Stimulated activated CD4-positive, alpha-beta T cell treated with anti-CD3 and anti-CD28 coated beads, Interleukin-15, amount 100 ng/mL, for 48 hours (primary cell): ENCODE data around the gene SSX2IP.
"Not testable (repeated sequence)": the region's sequence is repeated elsewhere in the genome, so short reads cannot be mapped to it uniquely, and the experiment has no call there.

Experiments
- DNase-seq, 2 donors: peaks; one replicate each; pipeline ENCODE4 v3.0.0-alpha.2; 2020; ENCODE audit warnings: low read depth in 2 of 2

Gene SSX2IP

DNA sequence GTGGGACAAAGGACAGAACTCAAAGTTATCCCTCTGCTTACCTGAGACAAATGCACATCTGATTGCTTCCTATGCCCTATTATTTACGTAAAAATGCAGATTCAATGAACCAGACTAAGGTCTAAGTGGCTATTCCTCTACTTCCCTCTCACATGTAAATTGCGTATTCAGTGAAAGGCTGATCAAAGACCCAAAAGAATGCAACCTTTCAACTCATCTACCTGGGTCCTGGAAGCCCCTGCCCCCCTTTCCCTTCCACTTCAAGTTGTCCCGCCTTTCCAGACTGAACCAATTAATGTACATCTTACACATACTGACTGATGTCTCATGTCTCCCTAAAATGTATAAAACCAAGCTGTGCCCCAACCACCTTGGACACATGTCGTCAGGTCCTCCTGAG is 14.6 kb downstream of the SSX2IP start:
- no peak for DNase-seq

DNA sequence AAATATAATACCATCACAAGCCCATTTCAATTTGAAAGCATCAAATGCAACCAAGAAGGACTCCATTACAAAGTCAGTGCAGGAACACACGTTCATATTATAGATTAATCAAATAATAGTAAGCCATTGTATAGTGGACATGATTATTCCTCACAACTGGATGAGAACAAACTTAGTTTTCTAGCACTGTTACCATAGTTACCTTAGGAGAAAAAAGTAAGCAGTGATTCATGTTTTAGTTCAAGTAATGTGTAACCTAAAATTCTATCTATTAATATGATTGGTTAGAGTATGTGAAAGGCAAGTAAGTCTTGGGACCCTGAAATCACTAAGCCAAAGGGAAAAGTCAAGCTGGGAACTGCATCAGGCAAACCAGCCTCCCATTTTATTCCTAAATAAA is 15.2 kb downstream of the SSX2IP start:
- DNase-seq = no peak

DNA sequence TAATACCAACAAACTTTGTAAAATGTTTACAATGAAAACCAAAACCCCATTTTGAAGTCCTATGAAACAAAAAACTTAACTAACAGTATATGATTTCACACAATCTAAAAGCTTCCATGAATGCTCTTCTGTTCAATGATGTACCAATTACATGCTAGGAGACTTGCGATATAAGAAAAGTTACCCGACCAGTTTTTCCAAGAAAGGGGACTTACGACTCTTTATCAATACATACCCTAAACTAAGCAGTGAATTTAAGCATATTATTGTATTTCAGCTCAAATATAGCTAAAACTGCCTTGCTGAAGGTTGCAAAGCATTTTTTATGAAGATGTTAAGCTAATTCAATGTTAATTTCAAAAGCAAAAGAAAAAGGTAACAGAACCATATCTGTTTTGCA is 15.6 kb downstream of the SSX2IP start:
- no peak for DNase-seq

DNA sequence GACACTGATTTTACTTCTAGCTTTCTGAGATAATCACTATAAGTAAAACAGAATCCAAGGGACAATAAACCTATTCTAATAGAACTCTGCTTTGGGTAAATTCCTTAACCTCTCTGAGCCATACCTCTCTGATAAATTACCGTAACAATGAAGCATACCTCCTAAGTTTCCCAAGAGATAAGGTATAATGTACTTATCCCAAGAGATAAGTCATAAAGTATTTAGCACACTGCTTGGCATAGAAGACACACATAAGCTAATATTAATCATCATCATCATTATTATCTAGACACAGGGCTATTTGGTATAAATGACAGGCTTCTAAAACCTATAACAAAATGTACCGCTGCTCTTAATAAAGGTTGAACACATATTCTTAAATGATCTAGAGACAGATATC is 16.2 kb downstream of the SSX2IP start:
- DNase-seq = no peak

DNA sequence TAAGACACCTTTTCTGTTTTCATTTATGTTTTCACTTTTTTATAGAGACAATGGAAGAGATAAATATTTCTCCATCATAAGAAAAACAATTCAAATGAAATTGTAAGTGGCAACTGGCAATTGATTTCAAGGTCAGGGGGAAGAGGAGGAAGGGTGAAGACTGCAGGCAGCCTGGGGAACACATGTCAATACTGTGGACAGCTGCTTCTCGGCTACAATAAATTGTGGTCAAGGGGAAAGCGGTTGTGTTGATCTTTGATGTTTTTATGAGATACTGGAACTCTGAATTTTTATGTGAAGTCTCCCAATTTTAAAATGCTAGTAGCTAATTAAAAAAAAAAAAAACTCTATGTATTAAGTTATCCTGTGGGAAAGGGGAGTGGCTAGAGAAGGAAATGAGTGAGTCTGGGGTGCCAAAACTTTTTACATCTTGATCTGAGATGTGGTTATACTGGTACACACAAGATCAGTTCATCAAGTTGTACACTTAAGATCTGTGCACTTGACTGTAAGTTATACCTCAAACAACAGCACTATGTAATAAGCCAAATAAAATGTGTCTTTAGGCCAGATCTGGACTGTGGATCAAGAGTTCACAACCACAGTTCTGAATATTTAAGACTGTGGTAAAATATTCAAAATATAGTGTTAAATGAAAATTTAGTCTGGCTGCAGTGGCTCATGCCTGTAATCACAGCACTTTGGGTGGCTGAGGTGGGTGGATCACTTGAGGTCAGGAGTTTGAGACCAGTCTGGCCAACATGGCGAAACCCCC is 18.0 kb downstream of the SSX2IP start:
- DNase-seq = no peak

DNA sequence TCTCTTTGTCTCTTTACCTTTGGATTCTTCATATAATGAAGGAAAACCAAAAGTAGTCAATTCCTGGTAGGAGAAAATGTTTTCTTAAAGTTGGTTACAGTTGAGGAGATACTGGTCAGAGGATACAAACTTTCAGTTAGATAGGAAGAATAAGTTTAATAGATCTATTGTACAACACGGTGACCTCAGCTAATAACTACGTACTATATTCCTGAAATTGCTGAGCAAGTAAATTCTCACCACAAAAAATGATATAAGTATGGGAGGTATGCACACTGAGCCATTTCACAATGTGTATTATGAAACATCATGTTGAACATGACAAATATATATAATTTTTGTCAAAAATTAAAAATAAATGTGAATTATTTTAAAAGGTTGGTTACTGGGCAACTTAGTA is 20.4 kb downstream of the SSX2IP start:
- DNase-seq = no peak

DNA sequence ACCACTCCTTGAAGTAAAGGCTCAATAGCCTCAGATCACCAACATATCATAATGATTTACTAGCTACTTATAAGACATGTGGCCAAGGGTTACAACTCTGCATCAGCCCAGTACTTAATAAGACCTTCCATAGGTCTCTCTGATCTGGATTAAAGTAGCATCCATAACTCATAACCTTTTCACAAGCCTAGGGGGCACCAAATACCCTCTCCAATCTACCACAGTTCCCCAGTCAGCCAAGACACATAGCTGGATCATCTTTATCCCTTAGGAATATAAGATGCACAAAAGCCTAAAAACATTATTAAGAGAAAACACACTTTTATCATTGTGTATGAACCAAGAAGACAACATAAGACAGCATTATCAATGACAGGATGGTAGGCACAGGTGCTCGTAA is 22.1 kb downstream of the SSX2IP start:
- no peak for DNase-seq

DNA sequence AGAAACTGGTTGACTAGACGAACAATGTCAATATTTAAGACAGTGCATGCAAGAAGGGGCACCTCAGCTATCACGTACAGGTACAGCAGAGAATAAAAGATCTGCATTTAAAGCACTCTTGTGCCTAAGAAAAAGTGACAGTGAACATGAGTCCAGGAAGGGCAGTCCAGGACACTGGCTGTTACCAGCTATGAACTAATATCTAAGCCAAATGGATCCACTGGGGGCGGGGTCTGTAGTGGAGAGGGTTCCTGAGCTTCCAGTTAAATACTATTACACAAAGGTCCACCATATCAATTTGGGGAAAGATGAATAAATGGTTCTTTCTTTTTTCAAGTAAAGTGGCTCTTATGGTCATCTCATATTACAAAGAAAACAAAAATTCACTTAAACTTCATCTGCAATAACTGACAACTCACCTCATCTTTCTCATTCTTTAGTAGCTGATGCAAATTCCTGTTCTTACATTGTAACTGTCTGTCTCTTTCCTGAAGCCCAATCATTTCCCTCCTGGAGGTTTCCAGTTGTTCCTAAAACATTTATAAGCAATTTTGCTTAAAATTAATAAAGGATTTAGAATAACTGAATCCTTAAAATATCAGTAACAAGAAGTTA is 24.5 kb downstream of the SSX2IP start:
- no peak for DNase-seq

DNA sequence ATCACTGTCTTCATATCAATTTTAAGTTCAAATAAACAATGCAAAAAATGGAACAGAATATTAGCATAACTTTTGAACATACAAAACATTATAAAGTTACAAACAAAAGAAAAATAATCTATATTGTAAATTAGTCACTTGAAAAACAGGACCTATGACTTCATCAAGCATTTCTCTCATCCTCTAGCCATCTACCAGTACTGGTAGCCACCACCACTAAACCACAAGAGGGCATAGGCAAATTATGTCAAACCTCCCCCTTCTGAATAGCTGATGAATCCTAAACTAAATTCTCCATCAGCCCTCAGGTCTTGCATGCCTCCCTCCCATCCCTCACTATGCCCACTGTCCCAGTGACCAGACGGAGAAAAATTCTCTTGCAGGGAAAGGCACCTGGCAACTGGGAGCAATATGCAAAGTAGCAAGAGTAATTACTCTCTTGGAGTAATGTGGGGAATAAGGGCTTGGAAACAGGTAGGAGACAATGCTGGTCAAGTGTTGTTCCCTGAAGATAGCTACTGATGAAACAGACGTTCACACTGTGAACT is 37.1 kb downstream of the SSX2IP start:
- DNase-seq = no peak

DNA sequence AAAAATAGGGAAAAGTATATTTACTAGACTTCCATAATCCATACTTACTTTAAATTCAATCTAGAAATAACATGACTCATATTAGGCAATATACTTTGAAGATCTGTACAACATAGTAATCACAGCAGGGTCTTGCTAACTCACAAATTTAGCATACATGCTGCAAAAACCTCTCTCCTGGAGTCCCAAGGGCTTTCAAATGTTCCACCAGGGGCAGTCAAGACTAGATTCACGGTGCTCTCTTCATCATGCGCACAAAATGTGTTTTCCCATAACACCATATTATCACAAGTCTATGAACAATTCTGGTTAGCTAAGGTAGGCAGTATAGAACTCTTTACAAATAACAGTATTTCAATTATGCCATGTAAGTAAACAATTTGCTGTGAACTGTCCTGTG is 45.8 kb downstream of the SSX2IP start:
- no peak for DNase-seq

DNA sequence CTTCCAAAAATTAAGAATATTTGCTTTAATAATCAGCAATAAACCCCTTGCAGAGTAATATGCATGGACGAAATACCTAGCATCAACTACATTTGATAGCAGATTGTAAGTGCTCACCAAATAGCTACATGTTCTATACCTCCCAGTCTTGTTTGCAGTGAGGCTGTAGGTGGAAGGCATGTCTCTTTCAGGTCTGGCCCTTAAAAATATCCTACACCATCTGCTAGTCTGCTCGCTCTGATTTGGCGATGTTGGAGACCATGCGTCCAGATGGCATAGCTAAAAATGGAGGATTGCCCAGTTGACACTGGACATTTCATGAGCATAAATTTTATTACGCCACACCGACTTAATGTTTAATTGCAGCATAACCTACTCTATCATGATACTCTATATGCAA is 47.1 kb downstream of the SSX2IP start:
- DNase-seq = no peak

DNA sequence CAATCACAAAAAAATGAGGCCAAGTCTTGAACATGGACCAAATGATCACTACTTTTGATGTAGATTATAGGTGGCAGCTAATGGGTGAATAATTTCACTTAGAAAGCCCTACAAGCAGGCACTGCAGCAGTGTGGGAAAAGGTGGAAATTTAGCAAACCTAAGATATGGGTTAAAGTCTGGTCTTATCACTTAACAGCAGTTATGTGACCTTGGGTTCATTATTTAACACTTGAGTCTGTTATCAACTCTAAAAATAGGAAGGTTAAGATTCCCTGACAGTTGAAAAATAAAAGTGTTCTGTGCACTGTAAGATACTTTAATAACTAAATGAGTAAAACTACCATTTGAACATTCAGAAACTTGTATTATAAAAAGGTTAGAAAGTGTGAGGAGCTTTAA is 47.5 kb downstream of the SSX2IP start:
- no peak for DNase-seq

DNA sequence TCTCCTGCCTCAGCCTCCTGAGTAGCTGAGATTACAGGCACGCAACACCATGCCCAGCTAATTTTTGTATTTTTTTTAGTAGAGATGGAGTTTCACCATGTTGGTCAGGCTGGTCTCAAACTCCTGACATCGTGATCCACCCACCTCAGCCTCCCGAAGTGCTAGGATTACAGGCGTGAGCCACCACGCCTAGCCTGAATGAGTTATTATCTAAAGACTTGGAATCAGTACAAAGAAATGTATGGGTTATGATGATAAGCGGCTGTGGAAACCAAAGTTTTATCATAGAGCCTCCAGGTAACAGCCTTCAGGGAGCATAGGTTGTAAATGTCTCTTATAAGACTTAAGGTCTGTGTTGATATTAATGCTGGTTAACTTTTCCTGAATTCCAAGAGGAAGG is 50.5 kb downstream of the SSX2IP start:
- not testable (repeated sequence) for DNase-seq

DNA sequence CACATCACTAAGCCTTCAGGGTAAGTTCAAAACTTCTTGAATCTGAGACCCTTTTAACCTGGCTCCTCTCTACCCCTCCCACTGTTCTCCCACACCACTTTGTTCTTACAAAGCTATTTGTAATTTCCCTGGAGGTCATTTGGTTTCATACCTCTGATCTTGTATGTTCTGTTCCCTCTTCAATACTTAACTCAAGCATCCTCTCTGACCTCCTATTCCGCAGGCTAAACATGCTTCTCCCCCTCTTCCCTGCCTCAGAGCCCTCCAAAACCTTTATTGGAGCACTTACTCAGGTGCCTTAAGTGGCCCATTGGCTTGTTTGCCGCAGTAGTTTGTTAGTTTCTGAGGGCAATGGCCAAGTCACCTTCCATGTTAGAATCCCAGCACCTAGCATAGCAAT is 54.8 kb downstream of the SSX2IP start:
- no peak for DNase-seq

DNA sequence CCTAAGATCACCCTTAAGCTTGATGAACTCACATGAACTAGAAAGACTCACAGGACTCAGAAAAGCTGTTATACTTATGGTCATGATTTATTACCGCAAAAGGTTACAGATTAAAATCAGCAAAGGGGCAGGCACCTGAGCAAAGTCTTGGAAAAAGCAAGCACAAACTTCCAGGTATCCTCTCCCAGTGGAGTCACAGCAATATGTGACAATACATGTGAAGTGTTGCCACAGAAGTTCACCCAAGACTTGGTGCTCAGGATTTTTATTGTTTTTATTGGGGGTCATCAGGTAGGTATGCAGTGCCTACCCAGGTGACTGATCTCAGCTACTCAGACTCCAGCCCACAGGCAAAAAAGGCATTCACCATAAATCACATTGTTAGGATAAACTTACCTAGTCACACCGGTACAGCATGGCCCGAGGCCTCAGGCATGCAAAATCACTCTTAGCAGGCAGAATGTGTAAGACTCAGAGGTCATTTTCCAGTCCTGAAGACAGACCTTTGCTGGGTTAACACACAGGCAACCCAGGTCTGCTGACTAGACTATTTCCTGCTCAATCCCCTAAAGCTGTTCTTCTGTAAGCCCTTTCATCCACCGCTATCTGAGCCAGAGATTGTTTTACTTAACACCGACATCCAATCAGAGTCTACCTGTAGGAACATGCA is 55.6 kb downstream of the SSX2IP start:
- DNase-seq = no peak

DNA sequence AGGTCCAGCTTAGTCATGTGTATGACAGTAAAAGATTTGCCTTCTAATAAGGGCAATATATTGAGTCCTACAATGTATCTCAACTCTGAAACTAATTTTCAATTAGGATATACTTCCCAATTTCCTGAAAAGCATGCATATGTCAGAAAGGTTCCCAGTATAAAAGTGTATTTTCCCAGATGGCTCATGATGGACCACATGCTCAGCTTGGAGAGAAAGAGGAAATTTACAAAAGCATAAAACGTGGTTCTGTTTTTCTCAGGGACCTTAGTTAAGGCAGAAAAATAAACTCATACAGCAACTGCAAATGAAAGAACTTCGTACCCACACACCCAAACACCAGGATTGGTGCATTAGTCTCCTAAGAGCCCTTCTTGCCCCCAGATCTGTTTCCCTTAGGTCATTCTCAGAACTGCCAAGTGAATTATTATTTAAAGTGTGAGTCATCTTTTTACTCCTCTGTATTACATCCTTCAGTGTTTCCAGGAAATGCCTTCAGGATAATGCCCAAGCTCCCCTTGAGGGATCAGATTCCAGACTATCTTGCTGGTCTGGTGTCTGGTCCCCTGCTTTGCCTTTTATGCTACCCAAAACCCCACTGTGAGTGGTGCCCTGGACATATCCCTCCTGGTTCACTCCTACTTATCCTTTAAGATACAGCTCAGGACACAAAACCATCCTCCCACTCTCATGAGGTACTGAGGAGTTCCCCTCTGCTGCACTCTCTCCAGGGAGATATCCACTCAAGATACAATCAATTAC is 57.4 kb downstream of the SSX2IP start:
- no peak for DNase-seq

DNA sequence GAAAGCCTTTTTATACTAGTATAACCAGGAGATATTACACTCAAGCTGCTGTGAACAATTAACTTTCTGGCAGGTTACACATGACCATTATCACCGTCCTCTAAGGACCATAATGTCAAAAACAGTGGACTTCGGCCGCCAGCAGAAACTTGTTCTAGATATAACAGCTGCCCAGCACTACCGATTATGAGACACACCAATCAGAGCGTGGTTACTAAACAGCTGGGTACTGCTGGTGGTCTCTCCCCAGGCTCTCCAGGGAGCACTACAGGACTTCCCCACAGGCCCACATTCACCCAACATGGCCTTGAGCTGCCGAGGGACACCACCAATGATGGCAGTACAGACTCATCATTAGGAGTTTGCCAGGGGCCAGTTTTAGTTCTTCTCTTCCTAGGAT is 58.1 kb downstream of the SSX2IP start:
- DNase-seq = no peak

DNA sequence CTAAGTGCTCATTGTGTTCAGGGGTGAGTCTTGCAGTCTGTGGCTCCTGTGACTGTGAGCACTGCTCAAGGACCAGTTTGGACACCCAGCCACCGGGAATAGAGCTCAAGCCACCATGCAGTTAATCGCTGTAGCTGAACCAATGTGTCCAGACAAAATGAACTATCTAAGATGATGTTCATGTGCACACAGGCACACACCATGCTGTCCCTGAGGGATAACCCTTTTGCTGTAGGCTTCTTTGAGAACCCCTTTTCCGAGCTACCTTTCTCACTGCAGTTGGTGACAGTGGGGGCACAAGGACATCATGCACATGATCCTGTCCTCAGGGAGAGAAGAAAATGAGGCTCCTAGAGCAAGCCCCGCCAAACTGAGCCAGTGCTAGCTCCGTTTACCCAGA is 65.4 kb downstream of the SSX2IP start:
- no peak for DNase-seq

DNA sequence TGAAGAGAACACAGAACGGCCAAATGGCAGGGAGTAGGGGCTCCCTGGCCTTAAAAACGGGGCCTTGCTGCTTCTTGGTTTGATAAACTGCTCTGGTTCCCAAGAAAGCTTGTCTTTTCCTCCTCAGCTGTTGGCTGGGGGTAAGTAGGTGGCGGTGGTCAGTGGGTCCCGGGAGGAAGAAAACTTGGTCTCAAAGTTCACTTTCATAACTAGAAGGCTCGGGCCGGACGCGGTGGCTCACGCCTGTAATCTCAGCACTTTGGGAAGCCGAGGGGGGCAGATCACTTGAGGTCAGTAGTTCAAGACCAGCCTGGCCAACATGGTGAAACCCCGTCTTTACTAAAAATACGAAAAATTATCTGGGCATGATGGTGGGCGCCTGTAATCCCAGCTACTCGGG is 68.7 kb downstream of the SSX2IP start:
- no peak for DNase-seq

DNA sequence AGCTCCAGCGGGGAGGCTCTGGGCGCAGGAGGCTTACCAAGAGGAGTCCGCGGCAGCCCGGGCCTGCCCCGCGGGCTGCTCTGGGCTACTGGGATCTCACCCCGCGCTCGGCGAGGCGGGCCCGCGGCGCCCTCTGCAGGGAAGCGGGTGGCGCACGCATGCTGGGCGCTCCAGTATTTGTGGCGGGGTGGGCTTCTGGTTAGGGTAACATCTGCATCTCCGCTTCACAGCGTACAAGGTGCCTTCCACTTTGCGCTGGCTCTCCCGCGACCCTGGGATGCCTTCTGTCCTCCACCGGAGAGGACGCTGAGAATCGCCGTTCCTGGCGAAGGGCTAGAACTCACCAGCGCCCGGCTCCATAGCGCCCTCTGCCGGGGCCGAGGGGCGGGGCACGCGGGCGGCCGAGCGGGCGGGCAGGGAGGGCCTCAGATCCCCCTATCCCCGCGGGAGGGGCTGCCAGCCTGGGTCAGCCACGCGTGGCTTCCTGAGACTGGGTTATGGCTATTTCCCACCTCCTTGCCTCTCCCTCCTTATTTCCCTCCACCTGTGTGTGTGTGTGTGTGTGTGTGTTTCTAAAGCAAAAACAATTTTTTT is 69.4 kb downstream of the SSX2IP start:
- DNase-seq = peak; percentile 69 to 75

DNA sequence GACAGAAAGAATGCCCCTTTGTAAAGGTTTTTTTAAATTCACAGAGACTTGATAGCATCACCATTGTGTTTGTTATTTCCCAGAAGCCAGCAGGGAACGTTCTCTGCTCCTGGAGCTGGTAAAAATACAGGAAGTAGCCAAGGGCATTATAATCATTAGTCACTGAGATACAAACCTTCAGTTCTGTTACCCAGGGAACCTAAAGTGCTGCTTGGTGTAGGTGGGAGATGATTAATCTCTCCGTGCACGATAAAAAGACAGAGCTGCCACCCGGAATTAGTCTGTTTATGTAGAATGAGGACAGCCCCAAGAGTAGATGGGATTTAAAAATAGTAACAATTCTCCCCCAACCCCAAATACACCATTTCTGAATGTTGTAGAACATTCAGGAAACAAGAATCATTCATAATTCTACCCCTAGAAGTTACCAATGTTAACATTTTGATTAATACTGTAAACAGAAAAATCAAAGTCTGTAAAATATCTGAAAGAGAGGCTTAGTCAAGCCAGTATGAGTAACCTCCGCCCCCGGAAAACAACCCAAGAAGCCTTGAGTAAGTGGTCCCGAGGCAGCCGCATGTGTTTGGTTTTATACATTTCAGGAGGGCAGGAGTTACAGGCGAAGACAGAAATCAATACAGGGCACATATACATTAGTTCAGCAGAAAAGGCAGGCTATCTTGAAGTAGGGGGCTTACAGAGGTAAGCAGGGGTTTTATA is 70.7 kb downstream of the SSX2IP start:
- peak; percentile 53 to 58 for DNase-seq
